Transverse colon (tissue), 3 donors: ENCODE data around the gene MDP1.

Source experiments
- POLR2A ChIP-seq: fragments of 450-650 bp; IDR thresholded peaks from one replicate; pipeline ENCODE4 v1.6.1; 2016; ENCODE audit warnings: antibody characterized with exemption, mild to moderate bottlenecking, moderate library complexity
- TF ChIP-seq, protein P1 (sequence below), 5 experiments: fragments of 200-600 bp in 3 of 5; fragments of 450-650 bp in 2 of 5; sonication (generic) in 3 of 5; IDR thresholded peaks; 1 replicate in 2 of 5; 2 replicates in 3 of 5; pipeline ENCODE4 v1.5.1; 2016 to 2017; ENCODE audit warnings: antibody characterized with exemption in 5 of 5, inconsistent platforms in 3 of 5, mild to moderate bottlenecking in 2 of 5, moderate library complexity in 1 of 5

- TF ChIP-seq, protein P1, sequence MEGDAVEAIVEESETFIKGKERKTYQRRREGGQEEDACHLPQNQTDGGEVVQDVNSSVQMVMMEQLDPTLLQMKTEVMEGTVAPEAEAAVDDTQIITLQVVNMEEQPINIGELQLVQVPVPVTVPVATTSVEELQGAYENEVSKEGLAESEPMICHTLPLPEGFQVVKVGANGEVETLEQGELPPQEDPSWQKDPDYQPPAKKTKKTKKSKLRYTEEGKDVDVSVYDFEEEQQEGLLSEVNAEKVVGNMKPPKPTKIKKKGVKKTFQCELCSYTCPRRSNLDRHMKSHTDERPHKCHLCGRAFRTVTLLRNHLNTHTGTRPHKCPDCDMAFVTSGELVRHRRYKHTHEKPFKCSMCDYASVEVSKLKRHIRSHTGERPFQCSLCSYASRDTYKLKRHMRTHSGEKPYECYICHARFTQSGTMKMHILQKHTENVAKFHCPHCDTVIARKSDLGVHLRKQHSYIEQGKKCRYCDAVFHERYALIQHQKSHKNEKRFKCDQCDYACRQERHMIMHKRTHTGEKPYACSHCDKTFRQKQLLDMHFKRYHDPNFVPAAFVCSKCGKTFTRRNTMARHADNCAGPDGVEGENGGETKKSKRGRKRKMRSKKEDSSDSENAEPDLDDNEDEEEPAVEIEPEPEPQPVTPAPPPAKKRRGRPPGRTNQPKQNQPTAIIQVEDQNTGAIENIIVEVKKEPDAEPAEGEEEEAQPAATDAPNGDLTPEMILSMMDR (IDR thresholded peaks at IDR 0.05) = no peak
- no peak for TF ChIP-seq POLR2A
Measured at GRCh38 chr14:24255931-24256711, 40.3 kb upstream of the MDP1 start.
